HFFc6 (cell line): ENCODE data around the gene PLVAP. TPM values are rescaled to one million over a fixed set of nuclear protein-coding genes. Genes with fewer than 3 reads are reported as not detected.

ENCODE experiments used
- DNase-seq: peaks from one replicate; pipeline ENCODE4 v3.0.0-alpha.2; 2018
- H3K27ac Mint-ChIP-seq: 2 replicates; pipeline ENCODE4 v1.8.0; 2020; ENCODE audit warnings: mild to moderate bottlenecking, mixed read lengths
- H3K27me3 Mint-ChIP-seq: 2 replicates; pipeline ENCODE4 v1.8.0; 2021; ENCODE audit warnings: mild to moderate bottlenecking, moderate library complexity, mixed read lengths; ENCODE audit not compliant: insufficient read depth
- H3K36me3 Mint-ChIP-seq: 2 replicates; pipeline ENCODE4 v1.8.0; 2021; ENCODE audit warnings: low read depth, mixed read lengths
- H3K4me1 Mint-ChIP-seq: 2 replicates; pipeline ENCODE4 v1.8.0; 2020; ENCODE audit warnings: low read depth, mixed read lengths
- H3K4me3 Mint-ChIP-seq: 2 replicates; pipeline ENCODE4 v1.8.0; 2020; ENCODE audit warnings: mild to moderate bottlenecking, moderate library complexity, mixed read lengths
- H3K9me3 Mint-ChIP-seq: 2 replicates; pipeline ENCODE4 v1.8.0; 2020; ENCODE audit warnings: mild to moderate bottlenecking, mixed read lengths
- CTCF ChIP-seq: fragments of 200-600 bp; sonication (generic); IDR thresholded peaks from 2 replicates; pipeline ENCODE4 v1.5.0; 2021; ENCODE audit warnings: antibody characterized with exemption, mild to moderate bottlenecking
- total RNA-seq, 6 experiments: library from RNA; stranded (reverse); fragmentation: NEBNext Ultra II Directional; extraction: Animal tissue kit (Norgen Biotek cat#: 25700); gene quantifications; 2 replicates in 1 of 6; 3 replicates in 5 of 6; pipeline ENCODE4 v1.2.3, GENCODE V29; 2021

The PLVAP gene
- total RNA-seq, 6 experiments from 2014 or later = not detected

- no peak overlapping the region for H3K4me3 Mint-ChIP-seq
Observed at GRCh38 chr19:17327654-17328516, 49.3 kb downstream of the PLVAP start.

GRCh38 chr19:17327068-17327653 lies 50.0 kb downstream of the PLVAP start:
- no peaks in the 10 kb centered on the region for H3K9me3 Mint-ChIP-seq
- DNase-seq = no peak
- peaks cover 8% of the 10 kb centered on the region for H3K4me1 Mint-ChIP-seq
- H3K36me3 Mint-ChIP-seq = peaks cover 6% of the 10 kb centered on the region; the same call in 1 of the 2 replicates
- TF ChIP-seq CTCF = no peak
- H3K4me3 Mint-ChIP-seq = no peak overlapping the region
- peaks cover 4% of the 10 kb centered on the region for H3K27me3 Mint-ChIP-seq
- no peak overlapping the region for H3K27ac Mint-ChIP-seq

More at GRCh38 chr19:17327654-17328516, 49.3 kb downstream of the PLVAP start:
- DNase-seq = no peak
- Mint-ChIP-seq H3K4me1 (peaks cover 1% of the 10 kb centered on the region), H3K27ac (no peak overlapping the region), H3K27me3 (peaks cover 3% of the 10 kb centered on the region), H3K9me3 (0 out of 2 replicates have a peak, but pooled peaks cover 4% of the 10 kb centered on the region), H3K36me3 (peaks cover 6% of the 10 kb centered on the region)
- TF ChIP-seq CTCF = no peak

- H3K27ac Mint-ChIP-seq = no peak overlapping the region
- H3K9me3 Mint-ChIP-seq = no peaks in the 10 kb centered on the region
- DNase-seq = no peak
- no peak overlapping the region for H3K4me3 Mint-ChIP-seq
- TF ChIP-seq CTCF = no peak
- H3K4me1 Mint-ChIP-seq = peaks cover 9% of the 10 kb centered on the region
- peaks cover 6% of the 10 kb centered on the region; the same call in 1 of the 2 replicates for H3K36me3 Mint-ChIP-seq
- H3K27me3 Mint-ChIP-seq = peaks cover 5% of the 10 kb centered on the region
Observed at GRCh38 chr19:17326595-17326966, 50.6 kb downstream of the PLVAP start.

- Mint-ChIP-seq H3K27me3 (peaks cover 5% of the 10 kb centered on the region), H3K4me3 (no peak overlapping the region), H3K9me3 (no peaks in the 10 kb centered on the region), H3K4me1 (peaks cover 9% of the 10 kb centered on the region), H3K36me3 (peaks cover 6% of the 10 kb centered on the region; the same call in 1 of the 2 replicates), H3K27ac (no peak overlapping the region)
- TF ChIP-seq CTCF = no peak
- DNase-seq = no peak
Observed at GRCh38 chr19:17325881-17326594, 51.1 kb downstream of the PLVAP start.

- H3K36me3 Mint-ChIP-seq = peaks cover 6% of the 10 kb centered on the region; the same call in 1 of the 2 replicates
- peaks cover 9% of the 10 kb centered on the region for H3K4me1 Mint-ChIP-seq
- no peak for TF ChIP-seq CTCF
- peaks cover 2% of the 10 kb centered on the region; the same call in 1 of the 2 replicates for H3K27me3 Mint-ChIP-seq
- H3K27ac Mint-ChIP-seq = no peak overlapping the region
- no peak for DNase-seq
- no peaks in the 10 kb centered on the region for H3K9me3 Mint-ChIP-seq
- no peak overlapping the region for H3K4me3 Mint-ChIP-seq
Observed at GRCh38 chr19:17325133-17325532, 52.0 kb downstream of the PLVAP start.
